Activated naive CD4-positive, alpha-beta T cell treated with anti-CD3 and anti-CD28 coated beads, Interleukin-2, amount 10 ng/mL, durations not matched to agents 7 days and 5 days (primary cell): ENCODE results near the gene OR1A1.
"Not testable (repeated sequence)": the region's sequence is repeated elsewhere in the genome, so short reads cannot be mapped to it uniquely, and the experiment has no call there.

Source experiments
- CTCF ChIA-PET: fragments of 350-600 bp; sonication (Branson Sonifier 250); formaldehyde crosslinking; loops from one replicate; lab custom pipeline; 2021; ENCODE audit warnings: antibody characterized with exemption; lab: Charles Lee
- DNase-seq: peaks from one replicate; pipeline ENCODE4 v3.0.0-alpha.2; 2020
- H3K27ac Mint-ChIP-seq: one replicate; pipeline ENCODE4 v1.8.0; 2021; ENCODE audit warnings: mild to moderate bottlenecking, moderate library complexity, mixed read lengths
- H3K27me3 Mint-ChIP-seq: one replicate; pipeline ENCODE4 v1.8.0; 2021; ENCODE audit warnings: mild to moderate bottlenecking, mixed read lengths
- H3K36me3 Mint-ChIP-seq: one replicate; pipeline ENCODE4 v1.8.0; 2021; ENCODE audit warnings: mixed read lengths
- H3K4me1 Mint-ChIP-seq: one replicate; pipeline ENCODE4 v1.8.0; 2021; ENCODE audit warnings: mixed read lengths
- H3K4me3 Mint-ChIP-seq: one replicate; pipeline ENCODE4 v1.8.0; 2021; ENCODE audit warnings: mild to moderate bottlenecking, moderate library complexity, mixed read lengths
- H3K9me3 Mint-ChIP-seq: one replicate; pipeline ENCODE4 v1.8.0; 2021; ENCODE audit warnings: mixed read lengths

The OR1A1 gene

DNA sequence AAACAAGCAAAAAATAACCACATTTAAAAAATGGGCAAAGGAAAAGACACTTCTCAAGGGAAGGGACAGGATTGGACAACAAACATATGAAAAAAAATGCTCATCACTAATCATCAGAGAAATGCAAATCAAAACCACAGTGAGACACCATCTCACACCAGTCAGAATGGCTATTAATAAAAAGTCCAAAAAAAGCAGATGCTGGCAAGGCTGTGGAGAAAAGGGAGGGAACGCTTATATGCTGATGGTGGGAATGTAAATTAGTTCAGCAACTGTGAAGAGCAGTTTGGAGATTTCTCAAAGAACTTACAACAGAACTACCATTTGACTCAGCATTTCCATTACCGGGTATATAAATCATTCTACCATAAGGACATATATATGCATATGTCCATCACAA, 41.5 kb downstream of the OR1A1 start:
- DNase-seq, CTCF ChIA-PET, H3K27ac Mint-ChIP-seq, H3K27me3 Mint-ChIP-seq, H3K9me3 Mint-ChIP-seq, H3K4me1 Mint-ChIP-seq, H3K36me3 Mint-ChIP-seq, H3K4me3 Mint-ChIP-seq: not testable (repeated sequence)

GRCh38 chr17:3256575-3256974, 49.1 kb downstream of the OR1A1 start:
- Mint-ChIP-seq H3K4me3 (no peak overlapping the region), H3K27ac (no peak overlapping the region), H3K36me3 (no peaks in the 10 kb centered on the region), H3K4me1 (no peaks in the 10 kb centered on the region), H3K9me3 (peaks cover 4% of the 10 kb centered on the region), H3K27me3 (peaks cover 8% of the 10 kb centered on the region)
- DNase-seq = no peak
- CTCF ChIA-PET = no interaction called here

- CTCF ChIA-PET = no interaction called here
- H3K36me3 Mint-ChIP-seq = no peaks in the 10 kb centered on the region
- no peaks in the 10 kb centered on the region for H3K4me1 Mint-ChIP-seq
- peaks cover 8% of the 10 kb centered on the region for H3K27me3 Mint-ChIP-seq
- H3K27ac Mint-ChIP-seq = no peak overlapping the region
- no peak for DNase-seq
- no peaks in the 10 kb centered on the region for H3K9me3 Mint-ChIP-seq
- H3K4me3 Mint-ChIP-seq = no peak overlapping the region
These were observed 52.7 kb downstream of the OR1A1 start for GRCh38 chr17:3260163-3260562.

GRCh38 chr17:3260600-3260999, 53.1 kb downstream of the OR1A1 start:
- Mint-ChIP-seq H3K4me3 (no peak overlapping the region), H3K27me3 (peaks cover 8% of the 10 kb centered on the region), H3K4me1 (no peaks in the 10 kb centered on the region), H3K27ac (no peak overlapping the region), H3K9me3 (no peaks in the 10 kb centered on the region), H3K36me3 (no peaks in the 10 kb centered on the region)
- no peak for DNase-seq
- CTCF ChIA-PET = no interaction called here
